ENCODE results near the gene TMEM165. TPM values are rescaled to one million over a fixed set of nuclear protein-coding genes. Genes with fewer than 3 reads are reported as not detected.
A peak's percentile ranks its signal among the peaks of the same experiment; 100 is the strongest.
"Not testable (repeated sequence)": the region's sequence is repeated elsewhere in the genome, so short reads cannot be mapped to it uniquely, and the experiment has no call there.

The TMEM165 gene, protein sequence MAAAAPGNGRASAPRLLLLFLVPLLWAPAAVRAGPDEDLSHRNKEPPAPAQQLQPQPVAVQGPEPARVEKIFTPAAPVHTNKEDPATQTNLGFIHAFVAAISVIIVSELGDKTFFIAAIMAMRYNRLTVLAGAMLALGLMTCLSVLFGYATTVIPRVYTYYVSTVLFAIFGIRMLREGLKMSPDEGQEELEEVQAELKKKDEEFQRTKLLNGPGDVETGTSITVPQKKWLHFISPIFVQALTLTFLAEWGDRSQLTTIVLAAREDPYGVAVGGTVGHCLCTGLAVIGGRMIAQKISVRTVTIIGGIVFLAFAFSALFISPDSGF
- total RNA-seq: 211 TPM
- long read RNA-seq, transcript TMEM165-201 (6 exons, 1,928 nt): major isoform, 492 of 568 reads
- long read RNA-seq, partial matches to known transcripts: 15 of 568 reads
- long read RNA-seq, other reads (novel, unspliced or antisense): 60 of 568 reads

DNA sequence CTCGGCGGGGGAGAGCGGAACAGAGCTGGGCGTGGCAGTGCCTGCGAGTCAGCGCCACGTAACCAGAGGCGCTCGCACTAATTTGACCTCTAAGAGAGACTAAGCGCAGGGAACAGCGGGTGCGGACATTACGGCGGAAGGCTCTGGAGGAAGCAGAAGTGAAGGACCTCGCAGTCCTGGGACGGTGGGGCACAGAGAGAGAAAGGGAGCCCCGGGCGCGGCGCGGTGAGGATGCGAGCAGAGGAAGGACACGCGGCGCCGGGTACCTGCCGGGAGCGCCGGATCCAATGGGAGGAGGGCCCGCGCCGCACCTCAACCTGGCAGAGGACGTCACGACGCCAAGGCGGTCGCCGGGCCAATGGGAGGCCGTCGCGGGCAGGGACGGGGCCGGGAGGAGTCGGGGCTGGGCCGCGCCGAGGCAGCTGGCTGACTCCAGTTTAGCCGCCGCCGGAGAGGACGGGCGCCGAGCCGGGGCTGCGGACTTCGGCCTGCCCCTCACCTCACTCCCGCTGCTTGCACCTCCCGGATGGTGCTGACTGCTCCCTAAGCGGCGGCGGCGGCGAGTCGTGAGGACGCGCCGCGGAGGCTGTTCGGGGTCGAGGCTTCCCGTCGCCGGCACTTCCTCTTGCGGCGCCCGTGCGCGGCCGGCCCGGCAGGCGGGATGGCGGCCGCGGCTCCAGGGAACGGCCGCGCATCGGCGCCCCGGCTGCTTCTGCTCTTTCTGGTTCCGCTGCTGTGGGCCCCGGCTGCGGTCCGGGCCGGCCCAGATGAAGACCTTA lies at the start of gene TMEM165:
TMEM165 (plus strand) TSS at position 429 of the 779 bp plus-strand sequence; CDS start at position 662, 233 bp downstream.
- DNase-seq (ENCODE audit: low spot score): peak; percentile 97

DNA sequence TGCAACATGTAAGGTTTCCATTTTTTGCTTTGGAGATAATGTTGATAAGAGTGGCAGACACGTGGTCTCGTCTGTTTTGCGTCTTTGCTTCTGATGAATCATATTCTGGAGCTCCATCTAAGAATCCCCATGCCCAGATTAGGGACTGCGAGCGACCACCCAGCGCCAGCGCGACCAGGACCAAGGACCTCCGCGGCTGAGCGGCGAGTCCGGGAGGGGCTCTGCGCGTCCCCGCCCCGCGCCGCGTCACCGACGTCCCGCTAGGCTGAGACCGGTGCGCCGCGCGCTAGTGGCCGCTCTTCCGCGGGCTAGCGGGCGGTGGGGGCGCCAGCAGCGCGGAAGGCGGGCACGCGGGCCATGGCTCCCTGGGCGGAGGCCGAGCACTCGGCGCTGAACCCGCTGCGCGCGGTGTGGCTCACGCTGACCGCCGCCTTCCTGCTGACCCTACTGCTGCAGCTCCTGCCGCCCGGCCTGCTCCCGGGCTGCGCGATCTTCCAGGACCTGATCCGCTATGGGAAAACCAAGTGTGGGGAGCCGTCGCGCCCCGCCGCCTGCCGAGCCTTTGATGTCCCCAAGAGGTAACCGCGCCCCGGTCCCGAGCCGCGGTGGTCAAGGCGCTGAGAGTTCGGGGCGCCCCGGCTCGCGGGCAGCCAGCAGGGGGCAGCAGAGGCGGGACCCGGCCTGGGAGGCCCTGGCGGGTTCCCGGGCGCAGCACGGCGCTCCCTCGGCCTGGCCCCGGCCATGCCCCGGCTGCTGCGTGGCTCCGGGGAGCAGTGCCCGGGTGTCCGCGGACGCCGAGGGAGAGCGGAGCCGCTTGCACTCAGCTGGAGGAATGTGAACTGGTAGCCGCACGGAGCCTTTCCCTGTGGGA lies 49.5 kb upstream of the TMEM165 start, which contains the start of gene SRD5A3:
SRD5A3 (plus strand) TSS at position 263 of the 871 bp plus-strand sequence; CDS start at position 358, 95 bp downstream.
- DNase-seq (ENCODE audit: low spot score): peak; percentile 97

DNA sequence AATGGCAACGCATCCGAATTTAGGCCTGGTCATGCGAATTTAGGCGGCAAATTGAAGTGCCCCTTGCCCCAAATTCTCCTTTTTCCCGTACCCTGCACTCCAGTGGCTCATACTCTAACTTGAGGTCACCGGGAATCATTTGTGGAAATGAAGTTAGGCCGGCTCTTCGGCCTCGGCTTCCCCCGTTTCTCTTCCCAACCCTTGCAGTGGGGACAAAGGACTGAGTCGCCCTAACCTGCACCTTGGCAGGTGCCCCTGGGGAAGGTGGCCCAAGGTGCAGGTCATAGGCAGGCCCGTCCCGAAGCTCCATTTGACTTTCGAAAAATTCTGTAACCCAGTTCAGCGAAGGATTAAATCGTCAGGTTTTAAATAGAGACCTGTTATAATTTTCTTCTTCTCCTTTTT lies 48.9 kb upstream of the TMEM165 start:
- DNase-seq (ENCODE audit: low spot score): no peak

DNA sequence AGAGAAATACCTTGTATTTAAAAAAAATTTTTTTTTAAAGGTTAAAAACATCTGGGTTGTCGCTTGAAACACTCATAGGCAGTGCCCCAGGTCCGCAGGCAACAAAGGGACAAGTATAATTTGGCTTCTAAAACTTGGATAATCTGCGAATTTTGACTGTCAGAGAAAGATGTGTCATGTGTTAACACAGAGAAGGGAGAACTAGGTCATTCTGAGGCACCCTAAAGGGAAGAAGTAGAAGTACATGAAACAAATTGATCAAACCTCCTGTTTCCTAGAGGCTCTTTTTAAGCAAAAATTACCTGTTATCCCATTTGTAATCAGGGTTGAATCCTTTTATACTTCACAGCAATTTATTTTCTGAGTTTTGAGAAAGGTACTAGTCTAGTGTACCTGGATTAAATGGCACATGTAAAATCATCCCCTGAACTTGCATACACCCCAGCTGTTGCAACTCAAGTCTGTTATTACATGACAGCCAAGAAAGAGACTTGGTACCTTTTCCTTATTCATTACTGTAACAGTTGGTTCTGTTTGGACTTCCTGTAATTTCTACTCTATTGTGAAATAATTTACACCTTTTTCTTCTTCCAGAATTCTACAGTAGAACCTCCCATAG lies 48.0 kb upstream of the TMEM165 start:
- DNase-seq (ENCODE audit: low spot score): no peak

DNA sequence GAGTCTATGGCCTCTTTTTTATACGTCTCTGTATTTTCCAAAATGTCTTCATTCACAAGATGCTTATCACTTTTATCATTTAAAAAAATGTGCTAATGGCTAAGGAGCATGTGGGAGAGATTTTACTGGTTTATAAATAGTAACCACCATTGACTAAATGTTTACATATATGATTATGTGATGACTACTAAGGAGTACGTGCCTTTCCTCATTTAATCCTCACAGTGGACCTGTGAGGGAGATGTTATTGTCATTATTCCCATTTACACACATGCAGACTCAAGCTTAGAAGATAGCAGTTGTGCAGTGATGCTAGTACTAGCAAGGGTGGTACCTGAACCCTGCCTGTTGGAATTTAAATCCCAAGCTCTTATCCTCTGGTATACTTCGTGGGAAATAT lies 47.3 kb upstream of the TMEM165 start:
- DNase-seq (ENCODE audit: low spot score): no peak

DNA sequence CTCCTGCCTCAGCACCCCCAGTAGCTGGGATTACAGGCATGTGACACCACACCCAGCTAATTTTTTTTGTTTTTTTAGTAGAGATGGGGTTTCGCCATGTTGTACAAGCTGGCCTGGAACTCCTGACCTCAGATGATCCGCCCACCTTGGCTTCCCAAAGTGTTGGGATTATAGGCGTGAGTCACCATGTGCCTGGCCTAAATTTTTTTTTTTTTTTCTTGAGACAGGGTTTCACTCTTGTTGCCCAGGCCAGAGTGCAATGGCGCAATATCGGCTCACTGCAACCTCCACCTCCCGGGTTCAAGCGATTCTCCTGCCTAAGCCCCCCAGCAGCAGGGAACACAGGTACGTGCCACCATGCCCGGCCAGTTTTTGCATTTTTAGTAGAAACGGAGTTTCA lies 44.9 kb upstream of the TMEM165 start:
- not testable (repeated sequence) for DNase-seq (ENCODE audit: low spot score)

DNA sequence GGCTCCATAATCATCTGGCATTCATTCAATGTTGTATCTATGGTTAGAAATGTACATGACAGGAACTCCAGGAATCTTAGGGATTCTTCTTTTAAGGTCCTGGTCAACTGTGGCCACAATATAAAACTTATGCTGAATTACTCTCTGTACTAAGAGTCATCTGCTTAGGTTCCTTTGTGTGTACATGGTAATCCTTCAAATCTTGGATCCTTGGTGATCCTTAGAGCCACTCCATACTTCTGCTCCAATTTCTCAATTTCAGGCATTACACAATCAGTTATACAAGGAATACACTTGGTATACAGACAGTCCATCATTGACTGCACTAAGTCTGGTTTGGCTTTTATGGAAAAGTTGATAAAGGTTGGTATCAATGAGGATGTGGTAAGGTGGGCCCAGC lies 43.9 kb upstream of the TMEM165 start:
- no peak for DNase-seq (ENCODE audit: low spot score)

DNA sequence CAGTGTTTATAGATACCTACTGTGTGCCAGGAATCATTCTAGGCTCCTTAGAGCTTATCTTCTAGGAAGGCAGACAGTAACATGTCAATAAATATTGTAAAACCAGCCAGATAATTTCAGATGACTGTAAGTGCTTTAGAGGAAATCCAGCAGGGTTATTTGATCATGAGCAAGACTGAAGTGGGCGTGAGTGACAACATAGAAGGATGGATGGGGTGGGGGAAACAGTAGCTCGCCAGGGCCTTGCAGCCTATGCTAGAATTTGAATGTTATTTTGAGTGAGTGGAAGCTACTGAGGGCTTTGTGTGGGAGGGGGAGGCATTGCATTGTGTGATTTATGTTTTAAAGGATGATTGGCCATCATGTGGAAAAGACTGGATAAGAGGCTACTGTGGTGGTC lies 43.0 kb upstream of the TMEM165 start:
- DNase-seq (ENCODE audit: low spot score): no peak

DNA sequence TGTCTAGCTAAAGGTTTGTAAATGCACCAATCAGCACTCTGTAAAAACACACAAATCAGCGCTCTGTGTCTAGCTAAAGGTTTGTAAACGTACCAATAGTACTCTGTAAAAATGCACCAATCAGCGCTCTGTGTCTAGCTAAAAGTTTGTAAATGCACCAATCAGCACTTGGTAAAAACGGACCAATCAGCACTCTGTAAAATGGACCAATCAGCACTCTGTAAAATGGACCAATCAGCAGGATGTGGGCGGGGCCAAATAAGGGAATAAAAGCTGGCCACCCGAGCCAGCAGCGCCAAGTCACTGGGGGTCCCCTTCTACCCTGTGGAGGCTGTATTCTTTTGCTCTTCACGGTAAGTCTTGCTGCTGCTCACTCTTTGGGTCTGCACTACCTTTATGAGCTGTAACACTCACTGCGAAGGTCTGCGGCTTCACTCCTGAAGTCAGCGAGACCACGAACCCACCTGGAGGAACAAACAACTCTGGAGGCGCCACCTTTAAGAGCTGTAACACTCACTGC lies 42.5 kb upstream of the TMEM165 start:
- not testable (repeated sequence) for DNase-seq (ENCODE audit: low spot score)

DNA sequence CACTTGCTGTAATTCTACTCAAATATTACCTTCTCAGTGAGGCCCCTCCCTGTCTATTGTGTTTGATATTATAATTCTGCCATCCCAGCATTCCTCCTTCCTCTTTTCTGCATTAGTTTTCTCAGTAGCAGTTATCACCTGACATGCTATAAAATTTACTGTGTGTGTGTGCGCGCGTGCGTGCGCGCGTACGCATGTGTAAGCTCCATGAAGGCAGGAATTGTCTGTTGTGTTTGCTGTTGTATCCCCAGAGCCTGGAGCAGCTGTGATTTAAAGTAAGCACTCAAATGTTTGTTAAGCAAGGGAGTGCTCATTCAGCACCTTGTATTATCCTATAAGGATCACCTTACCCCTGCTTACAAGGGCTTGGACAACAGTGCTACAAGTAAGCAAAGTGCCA lies 41.1 kb upstream of the TMEM165 start:
- DNase-seq (ENCODE audit: low spot score): no peak

DNA sequence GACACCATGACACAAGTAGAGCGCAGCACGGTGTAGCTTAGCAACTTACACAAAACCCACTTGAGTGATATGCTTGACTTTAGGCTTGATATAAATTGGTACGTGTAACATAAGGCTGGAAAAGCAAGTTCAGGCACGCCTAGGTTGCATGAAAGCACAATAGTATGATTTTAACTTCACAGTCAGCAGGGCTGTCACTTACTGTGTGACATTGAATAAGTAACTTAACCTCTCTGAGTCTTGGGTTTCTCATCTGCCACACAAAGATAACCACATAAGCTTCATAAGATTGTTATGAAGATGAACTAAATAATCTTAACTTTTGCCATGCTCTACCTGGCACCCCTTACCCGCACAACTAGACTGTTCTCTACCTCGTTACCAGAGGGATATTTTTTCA lies 40.2 kb upstream of the TMEM165 start:
- no peak for DNase-seq (ENCODE audit: low spot score)

DNA sequence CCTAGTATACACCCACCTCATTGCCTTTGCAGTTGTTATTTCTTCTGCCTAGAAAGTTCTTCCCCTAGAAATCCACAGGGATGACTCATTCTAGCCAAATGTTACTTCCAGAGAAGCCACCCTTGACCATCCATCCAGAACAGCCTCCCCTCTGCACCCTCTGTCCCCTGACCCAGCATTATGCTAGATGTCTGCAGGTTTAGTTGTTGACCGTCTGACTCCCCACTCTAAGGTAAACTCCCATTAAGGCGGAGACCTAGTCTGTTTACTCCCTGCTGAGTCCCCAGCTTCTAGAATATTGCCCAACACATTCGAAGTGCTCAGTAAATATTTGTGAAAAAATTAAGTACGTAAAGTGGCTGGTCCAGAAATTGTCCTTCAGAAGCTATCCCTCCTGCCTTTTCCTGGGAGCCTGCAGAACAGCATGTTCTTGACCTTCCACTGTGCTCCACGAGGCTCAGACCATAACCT lies 38.7 kb upstream of the TMEM165 start:
- DNase-seq (ENCODE audit: low spot score): no peak

DNA sequence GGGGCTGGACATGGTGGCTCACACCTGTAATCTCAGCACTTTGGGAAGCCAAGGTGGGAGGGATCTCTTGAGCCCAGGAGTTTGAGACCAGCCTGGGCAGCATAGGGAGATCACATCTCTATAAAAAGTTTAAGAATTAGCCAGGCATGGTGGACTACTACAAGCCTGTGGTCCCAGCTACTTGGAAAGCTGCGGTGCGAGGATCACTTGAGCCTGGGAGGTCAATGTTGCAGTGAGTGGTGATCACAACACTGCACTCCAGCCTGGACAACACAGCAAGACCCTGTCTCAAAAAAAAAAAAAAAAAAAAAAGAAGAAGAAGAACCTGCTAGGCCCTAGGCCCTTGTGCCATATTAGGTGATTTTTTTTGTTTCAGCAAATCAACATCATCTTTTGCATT lies 37.5 kb upstream of the TMEM165 start:
- DNase-seq (ENCODE audit: low spot score): no peak

DNA sequence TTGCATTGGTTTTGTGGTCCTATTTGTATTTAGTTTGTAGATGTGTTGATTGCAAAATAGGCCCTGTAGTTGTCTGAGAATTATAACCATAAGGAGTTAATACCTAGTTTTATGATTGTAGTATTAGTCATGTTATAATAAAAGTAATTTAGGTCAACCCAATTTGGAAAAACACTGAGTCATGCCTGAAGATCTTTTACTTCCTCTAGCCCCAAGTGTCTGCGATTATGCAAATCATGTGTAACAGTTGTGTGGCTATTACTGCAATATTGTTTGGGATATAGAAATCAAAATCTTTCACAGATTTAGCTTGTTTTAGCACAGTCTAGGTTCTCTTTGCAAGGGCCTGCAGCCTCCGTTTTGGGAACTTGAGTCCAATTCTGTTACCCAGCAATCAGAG lies 37.1 kb upstream of the TMEM165 start:
- no peak for DNase-seq (ENCODE audit: low spot score)

DNA sequence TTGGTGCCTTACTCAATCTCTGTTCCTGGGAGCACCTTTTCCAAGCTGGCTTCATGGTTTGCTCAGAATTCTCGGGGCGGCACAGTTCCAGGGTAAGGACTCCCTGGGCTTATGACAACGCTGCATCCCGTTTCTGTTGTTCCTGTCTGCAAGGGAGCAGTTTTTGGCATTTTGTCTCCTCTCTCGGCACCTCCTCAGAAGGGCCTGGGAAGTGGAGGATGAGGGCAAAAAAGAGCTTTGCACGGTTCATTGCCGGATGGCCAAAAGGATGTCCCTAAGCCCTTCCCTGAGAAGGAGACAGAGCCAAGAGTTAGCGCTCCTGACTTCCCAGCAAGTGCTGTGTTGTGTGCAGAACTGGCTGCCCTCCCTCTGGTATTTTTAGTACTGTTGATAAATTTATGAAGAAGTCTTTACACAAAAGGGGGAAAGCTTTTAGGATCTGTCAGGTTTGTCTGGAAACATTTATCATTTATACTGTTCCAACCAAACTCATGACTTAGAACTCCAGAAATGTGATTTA lies 36.3 kb upstream of the TMEM165 start:
- no peak for DNase-seq (ENCODE audit: low spot score)

DNA sequence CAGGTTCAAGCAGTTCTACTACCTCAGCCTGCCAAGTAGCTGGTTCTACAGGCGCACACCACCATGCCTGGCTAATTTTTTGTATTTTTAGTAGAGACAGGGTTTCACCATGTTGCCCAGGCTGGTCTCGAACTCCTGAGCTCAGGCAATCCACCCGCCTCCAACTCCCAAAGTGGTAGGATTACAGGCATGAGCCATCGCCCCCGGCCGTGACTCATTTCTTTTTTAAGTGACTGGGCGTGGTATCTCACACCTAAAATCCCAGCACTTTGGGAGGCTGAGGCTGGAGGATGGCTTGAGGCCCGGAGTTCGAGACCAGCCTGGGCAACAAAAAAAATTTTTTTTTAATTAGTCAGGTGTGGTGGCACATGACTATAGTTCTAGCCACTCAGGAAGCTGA lies 32.8 kb upstream of the TMEM165 start:
- DNase-seq (ENCODE audit: low spot score): not testable (repeated sequence)

DNA sequence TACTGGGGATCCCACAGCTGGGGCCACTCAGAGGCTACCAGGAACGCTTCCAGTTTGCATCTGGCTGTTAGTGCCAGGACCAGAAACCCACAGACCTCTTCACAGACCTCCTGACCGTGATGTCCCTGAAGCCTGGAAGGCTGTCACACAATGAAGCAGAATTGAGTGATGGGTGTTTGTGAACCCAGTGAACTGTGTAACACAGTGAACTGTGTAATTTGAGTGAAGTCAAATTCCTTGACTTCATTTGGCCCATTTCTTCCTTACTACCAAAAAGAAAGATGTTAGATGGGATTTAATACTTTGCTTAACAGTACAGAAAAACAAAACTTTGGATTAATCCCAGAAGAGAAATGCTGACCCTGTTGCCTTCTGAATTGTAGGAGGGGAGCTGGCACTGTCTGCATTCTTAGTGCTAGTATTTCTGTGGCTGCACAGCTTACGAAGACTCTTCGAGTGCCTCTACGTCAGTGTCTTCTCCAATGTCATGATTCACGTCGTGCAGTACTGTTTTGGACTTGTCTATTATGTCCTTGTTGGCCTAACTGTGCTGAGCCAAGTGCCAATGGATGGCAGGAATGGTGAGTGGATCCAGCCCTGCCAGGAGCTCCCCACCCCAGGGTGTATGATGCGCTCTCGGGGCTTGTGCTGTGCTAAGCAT lies 31.9 kb upstream of the TMEM165 start:
- DNase-seq (ENCODE audit: low spot score): no peak

DNA sequence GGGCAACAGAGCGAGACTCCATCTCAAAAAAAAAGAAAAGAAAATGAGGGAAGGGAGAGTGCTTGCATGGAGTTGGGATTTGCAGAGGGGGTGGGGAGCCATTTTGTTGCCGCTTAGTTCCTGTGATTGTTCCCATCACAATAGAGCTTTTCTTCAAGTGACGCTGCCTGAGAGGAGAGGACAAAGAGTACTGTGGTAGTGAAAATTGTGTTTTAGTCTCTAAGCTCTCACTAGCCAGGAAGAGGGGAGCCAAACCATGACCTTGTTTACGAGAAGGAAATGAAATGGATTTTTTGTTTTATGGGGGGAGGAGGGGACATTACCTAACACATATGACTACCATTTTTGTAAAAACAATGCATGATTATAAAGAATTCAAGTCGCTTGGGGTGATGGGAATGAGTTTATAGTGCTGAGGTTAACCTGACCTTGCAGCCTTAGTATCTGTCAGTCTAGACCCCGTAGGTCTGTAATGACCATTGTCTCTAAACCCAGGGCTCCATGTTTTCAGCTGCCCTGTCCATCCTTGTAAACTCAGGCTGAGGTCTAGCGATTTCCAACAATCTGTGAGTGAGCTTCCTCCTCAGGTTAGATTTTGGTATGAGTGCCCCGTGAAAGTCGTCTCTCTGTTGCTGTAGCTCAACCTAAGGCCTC lies 30.9 kb upstream of the TMEM165 start:
- no peak for DNase-seq (ENCODE audit: low spot score)

DNA sequence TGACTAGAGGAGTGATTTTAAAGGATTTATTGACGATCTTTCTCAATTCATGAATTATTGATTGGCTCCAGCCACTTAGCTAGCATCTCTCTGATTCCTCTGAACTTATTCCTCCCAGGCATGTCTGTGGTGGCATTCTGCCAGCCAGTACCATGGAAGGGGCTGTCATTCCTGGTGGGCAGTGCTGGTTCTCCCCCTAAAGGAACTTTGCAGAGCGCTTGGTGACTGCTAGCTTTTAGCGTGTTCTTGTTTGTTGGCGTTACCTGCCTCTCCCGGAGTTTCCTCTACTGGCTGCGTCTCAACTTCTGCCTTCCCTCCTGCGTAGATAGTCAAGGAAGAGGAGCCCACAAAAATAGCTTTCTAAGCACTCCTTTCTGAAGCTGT lies 30.4 kb upstream of the TMEM165 start:
- DNase-seq (ENCODE audit: low spot score): no peak
